Tibial artery (tissue), 4 donors: ENCODE measurements around the gene PEX6.
"Not testable (repeated sequence)": the region's sequence is repeated elsewhere in the genome, so short reads cannot be mapped to it uniquely, and the experiment has no call there.

Experiments used
- DNase-seq, 2 donors: peaks; one replicate each; pipeline ENCODE4 v3.0.0-alpha.2; 2019
- H3K27ac ChIP-seq, 2 donors: fragments of 200-600 bp; sonication (generic) in 1 of 2; 1 replicate in 1 of 2; 2 replicates in 1 of 2; pipeline ENCODE4 v1.5.1; 2018 to 2019; ENCODE audit warnings: mild to moderate bottlenecking in 1 of 2
- H3K27me3 ChIP-seq, 2 donors: fragments of 200-600 bp; sonication (generic) in 1 of 2; one replicate each; pipeline versions ENCODE4 v1.5.1 to v1.6.0; 2016 to 2019
- H3K36me3 ChIP-seq, 3 donors: fragments of 200-600 bp; sonication (generic) in 2 of 3; one replicate each; pipeline ENCODE4 v1.5.1; 2016 to 2019; ENCODE audit warnings: mild to moderate bottlenecking in 2 of 3
- H3K4me1 ChIP-seq, 4 donors: fragments of 200-600 bp; sonication (generic) in 2 of 4; 1 replicate in 3 of 4; 2 replicates in 1 of 4; pipeline ENCODE4 v1.5.1; 2016 to 2019
- H3K4me3 ChIP-seq, 2 donors: fragments of 200-600 bp; sonication (generic) in 1 of 2; 1 replicate in 1 of 2; 2 replicates in 1 of 2; pipeline ENCODE4 v1.5.1; 2018 to 2019; ENCODE audit warnings: mild to moderate bottlenecking in 2 of 2
- H3K9me3 ChIP-seq, 3 donors: fragments of 200-600 bp; sonication (generic) in 1 of 3; one replicate each; pipeline ENCODE4 v1.5.1; 2016 to 2019
- intact Hi-C: fragments of 100-400 bp; cut with DNase I; formaldehyde crosslinking; loops from one replicate; pipeline ENCODE4 v1.15.0; 2023; ENCODE audit warnings: low total_unique reads
- TF ChIP-seq, protein P1 (sequence below), 2 experiments: fragments of 200-600 bp in 1 of 2; fragments of 450-650 bp in 1 of 2; IDR thresholded peaks; one replicate each; pipeline ENCODE4 v1.5.1; 2017 to 2019; ENCODE audit warnings: antibody characterized with exemption in 2 of 2, mild to moderate bottlenecking in 1 of 2, moderate library complexity in 1 of 2

PEX6 gene

DNA sequence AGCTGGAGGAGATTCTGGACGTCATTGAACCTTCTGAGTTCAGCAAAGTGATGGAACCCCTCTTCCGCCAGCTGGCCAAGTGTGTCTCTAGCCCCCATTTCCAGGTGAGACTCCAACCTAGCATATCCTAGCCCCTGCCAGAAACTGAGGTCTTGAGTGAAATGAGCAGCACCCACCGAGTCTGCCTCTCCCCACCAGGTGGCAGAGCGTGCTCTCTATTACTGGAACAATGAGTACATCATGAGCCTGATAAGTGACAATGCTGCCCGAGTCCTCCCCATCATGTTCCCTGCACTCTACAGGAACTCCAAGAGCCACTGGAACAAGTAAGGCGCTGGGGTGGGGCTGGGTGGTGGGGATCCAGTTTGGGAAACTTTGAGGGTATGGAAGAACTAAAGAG lies 30.1 kb upstream of the PEX6 start:
- peaks cover 0 to 15% (median 13%) of the 10 kb centered on the region in 4 donors for H3K4me1 ChIP-seq
- intact Hi-C loops = no loop called here
- H3K4me3 ChIP-seq = no peak overlapping the region
- TF ChIP-seq, protein P1, sequence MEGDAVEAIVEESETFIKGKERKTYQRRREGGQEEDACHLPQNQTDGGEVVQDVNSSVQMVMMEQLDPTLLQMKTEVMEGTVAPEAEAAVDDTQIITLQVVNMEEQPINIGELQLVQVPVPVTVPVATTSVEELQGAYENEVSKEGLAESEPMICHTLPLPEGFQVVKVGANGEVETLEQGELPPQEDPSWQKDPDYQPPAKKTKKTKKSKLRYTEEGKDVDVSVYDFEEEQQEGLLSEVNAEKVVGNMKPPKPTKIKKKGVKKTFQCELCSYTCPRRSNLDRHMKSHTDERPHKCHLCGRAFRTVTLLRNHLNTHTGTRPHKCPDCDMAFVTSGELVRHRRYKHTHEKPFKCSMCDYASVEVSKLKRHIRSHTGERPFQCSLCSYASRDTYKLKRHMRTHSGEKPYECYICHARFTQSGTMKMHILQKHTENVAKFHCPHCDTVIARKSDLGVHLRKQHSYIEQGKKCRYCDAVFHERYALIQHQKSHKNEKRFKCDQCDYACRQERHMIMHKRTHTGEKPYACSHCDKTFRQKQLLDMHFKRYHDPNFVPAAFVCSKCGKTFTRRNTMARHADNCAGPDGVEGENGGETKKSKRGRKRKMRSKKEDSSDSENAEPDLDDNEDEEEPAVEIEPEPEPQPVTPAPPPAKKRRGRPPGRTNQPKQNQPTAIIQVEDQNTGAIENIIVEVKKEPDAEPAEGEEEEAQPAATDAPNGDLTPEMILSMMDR (IDR thresholded peaks at IDR 0.05) = peak in 1 of 2 experiments; percentile 11
- H3K9me3 ChIP-seq = no peaks in the 10 kb centered on the region
- no peak overlapping the region for H3K27ac ChIP-seq
- H3K27me3 ChIP-seq = no peaks in the 10 kb centered on the region
- no peak for DNase-seq
- H3K36me3 ChIP-seq = peaks cover 60 to 65% (median 62%) of the 10 kb centered on the region in 3 donors

DNA sequence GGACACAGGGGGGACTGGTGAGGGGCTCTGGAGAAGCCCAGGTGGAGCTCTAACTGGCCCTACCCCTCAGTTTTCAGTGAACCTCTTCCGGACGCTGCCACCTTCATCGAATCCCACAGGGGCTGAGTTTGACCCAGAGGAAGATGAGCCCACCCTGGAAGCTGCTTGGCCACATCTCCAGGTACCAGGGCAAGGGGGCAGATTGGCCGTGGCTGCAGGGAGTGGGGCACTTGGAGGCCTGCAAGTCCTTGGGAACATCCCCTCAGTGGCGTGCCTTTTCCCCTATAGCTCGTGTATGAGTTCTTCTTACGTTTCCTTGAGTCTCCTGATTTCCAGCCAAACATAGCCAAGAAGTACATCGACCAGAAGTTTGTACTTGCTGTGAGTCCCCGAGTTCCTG lies 28.1 kb upstream of the PEX6 start:
- TF ChIP-seq, protein P1 (IDR thresholded peaks at IDR 0.05) = no peak
- H3K36me3 ChIP-seq = peaks cover 60 to 72% (median 66%) of the 10 kb centered on the region in 3 donors
- H3K4me1 ChIP-seq = peaks cover 0 to 4% (median under 1%) of the 10 kb centered on the region in 4 donors
- H3K27me3 ChIP-seq = no peaks in the 10 kb centered on the region
- no peak overlapping the region for H3K4me3 ChIP-seq
- DNase-seq = no peak
- intact Hi-C loops = no loop called here
- no peaks in the 10 kb centered on the region for H3K9me3 ChIP-seq
- no peak overlapping the region for H3K27ac ChIP-seq

DNA sequence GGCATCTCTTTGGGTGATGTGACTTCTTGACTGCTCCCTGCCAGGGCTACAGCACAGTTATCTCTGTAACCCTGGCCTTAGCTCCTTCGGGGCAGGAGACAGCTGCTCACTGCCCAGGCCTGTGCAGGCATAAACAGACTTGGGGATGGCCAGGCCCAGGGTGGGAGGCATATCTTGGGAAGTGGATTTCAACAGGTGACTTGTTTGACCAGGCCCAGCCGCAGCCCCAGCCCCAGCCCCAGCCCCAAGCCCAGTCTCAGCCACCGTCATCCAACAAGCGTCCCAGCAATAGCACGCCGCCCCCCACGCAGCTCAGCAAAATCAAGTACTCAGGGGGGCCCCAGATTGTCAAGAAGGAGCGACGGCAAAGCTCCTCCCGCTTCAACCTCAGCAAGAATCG lies 27.3 kb upstream of the PEX6 start:
- intact Hi-C loops = no loop called here
- TF ChIP-seq, protein P1 (IDR thresholded peaks at IDR 0.05) = no peak
- H3K4me1 ChIP-seq = no peaks in the 10 kb centered on the region
- H3K27me3 ChIP-seq = no peaks in the 10 kb centered on the region
- H3K9me3 ChIP-seq = no peaks in the 10 kb centered on the region
- DNase-seq = no peak
- H3K36me3 ChIP-seq = peaks cover 54 to 64% (median 57%) of the 10 kb centered on the region in 3 donors
- no peak overlapping the region for H3K4me3 ChIP-seq
- no peak overlapping the region for H3K27ac ChIP-seq

DNA sequence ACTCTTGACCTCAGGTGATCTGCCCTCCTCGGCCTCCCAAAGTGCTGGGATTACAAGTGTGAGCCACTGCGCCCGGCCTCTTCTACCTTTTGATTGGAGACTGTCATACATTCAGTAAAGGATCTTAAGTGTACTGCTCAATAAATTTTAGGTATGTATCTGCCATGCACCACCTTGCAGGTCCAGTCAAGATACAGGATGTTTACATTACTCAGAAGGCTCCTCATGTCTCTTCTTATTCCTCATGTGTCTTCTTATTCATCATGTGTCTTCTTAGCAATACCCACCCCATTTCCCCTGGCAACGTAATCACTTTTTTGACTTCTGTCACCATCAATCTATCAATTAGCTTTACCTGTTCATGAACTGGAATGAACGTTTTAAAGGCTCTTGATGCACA lies 26.9 kb upstream of the PEX6 start:
- no peak overlapping the region for H3K27ac ChIP-seq
- H3K27me3 ChIP-seq = no peaks in the 10 kb centered on the region
- TF ChIP-seq, protein P1 (IDR thresholded peaks at IDR 0.05) = no peak
- H3K36me3 ChIP-seq = peaks cover 50 to 60% (median 53%) of the 10 kb centered on the region in 3 donors
- intact Hi-C loops = no loop called here
- no peaks in the 10 kb centered on the region for H3K9me3 ChIP-seq
- H3K4me1 ChIP-seq = no peaks in the 10 kb centered on the region
- no peak for DNase-seq
- no peak overlapping the region for H3K4me3 ChIP-seq

DNA sequence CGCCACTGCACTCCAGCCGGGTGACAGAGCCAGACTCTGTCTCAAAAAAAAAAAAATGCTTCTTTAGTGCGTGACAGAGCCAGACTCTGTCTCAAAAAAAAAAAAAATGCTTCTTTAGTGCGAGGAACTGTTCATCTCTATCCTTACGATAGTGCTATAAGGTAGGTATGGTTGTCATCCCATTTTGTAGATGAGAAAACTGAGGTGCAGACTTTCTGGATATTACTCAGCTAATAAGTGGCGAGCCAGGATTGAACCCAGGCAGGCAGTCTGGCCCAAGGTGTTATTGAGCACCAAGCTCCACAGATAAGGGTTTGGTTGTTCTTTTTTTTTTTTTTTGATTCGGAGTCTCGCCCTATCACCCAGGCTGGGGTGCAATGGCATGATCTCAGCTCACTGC lies 22.9 kb upstream of the PEX6 start:
- H3K27me3 ChIP-seq = no peaks in the 10 kb centered on the region
- no peak overlapping the region for H3K27ac ChIP-seq
- H3K9me3 ChIP-seq = no peaks in the 10 kb centered on the region
- H3K4me3 ChIP-seq = no peak overlapping the region
- intact Hi-C loops = no loop called here
- H3K36me3 ChIP-seq = peaks cover 11 to 20% (median 14%) of the 10 kb centered on the region in 3 donors
- no peak for DNase-seq
- H3K4me1 ChIP-seq = no peaks in the 10 kb centered on the region
- TF ChIP-seq, protein P1 (IDR thresholded peaks at IDR 0.05) = no peak

DNA sequence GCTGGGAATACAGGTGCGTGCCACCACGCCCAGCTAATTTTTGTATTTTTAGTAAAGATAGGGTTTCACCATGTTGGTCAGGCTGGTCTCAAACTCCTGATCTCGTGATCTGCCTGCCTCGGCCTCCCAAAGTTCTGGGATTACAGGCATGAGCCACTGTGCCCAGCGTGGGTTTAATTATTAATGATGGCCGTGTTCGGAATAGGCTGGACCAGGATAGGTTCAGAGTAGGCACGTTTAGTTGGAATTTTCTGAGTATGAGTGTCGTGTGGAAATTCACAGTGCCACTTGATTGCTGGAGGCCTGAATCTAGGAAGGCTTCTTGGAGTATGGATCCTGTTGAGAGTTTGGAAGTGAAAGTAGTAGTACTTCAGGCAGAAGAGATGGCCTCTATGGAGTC lies 19.2 kb upstream of the PEX6 start:
- H3K36me3 ChIP-seq = peaks cover 0 to 19% (median 3%) of the 10 kb centered on the region in 3 donors
- H3K4me3 ChIP-seq, DNase-seq, H3K9me3 ChIP-seq, intact Hi-C loops, H3K27ac ChIP-seq, H3K27me3 ChIP-seq, H3K4me1 ChIP-seq: not testable (repeated sequence)
